ENCODE data around the gene AKT1S1.

The AKT1S1 gene

DNA sequence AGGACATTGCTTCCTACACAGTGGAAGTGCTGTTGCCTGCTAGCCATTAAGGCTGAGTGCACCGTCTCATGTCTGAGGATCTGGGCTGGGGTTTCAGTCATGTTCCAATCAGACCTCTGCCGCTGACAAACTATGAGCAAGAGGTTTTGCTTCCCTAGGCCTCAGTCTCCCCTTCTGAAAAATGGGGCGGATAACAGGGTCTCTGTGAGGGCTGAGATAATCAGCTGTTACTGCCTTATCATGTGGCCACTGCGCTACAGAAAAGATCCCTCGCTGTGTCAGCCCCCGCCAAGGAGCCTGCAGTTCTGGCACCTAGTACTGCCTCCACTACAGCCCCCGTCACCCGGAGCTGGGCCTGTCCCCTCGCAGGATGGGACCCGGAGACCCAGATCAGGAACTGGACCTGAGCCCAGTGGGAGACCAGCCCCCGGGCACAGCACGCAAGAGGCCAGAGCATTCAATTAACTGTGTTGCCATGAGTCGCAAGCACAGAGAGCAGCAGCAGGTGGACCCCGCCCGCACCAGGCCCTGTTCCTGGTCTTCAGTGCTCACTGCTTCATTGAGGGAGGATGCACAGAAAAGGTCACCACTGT, 6.8 kb downstream of the AKT1S1 start:
- no peak for DNase-seq
- no peaks in the 10 kb centered on the region for H3K9me3 Mint-ChIP-seq
- H3K4me1 Mint-ChIP-seq: peaks cover 48% of the 10 kb centered on the region
- no peaks in the 10 kb centered on the region for H3K27me3 Mint-ChIP-seq (ENCODE audit: low read depth, poor library complexity)
- no peak overlapping the region for H3K4me3 Mint-ChIP-seq
- peaks cover 11% of the 10 kb centered on the region for H3K36me3 Mint-ChIP-seq (ENCODE audit: low read depth)
- H3K27ac Mint-ChIP-seq: peak overlapping the region; percentile 96
- TF ChIP-seq, protein P1, sequence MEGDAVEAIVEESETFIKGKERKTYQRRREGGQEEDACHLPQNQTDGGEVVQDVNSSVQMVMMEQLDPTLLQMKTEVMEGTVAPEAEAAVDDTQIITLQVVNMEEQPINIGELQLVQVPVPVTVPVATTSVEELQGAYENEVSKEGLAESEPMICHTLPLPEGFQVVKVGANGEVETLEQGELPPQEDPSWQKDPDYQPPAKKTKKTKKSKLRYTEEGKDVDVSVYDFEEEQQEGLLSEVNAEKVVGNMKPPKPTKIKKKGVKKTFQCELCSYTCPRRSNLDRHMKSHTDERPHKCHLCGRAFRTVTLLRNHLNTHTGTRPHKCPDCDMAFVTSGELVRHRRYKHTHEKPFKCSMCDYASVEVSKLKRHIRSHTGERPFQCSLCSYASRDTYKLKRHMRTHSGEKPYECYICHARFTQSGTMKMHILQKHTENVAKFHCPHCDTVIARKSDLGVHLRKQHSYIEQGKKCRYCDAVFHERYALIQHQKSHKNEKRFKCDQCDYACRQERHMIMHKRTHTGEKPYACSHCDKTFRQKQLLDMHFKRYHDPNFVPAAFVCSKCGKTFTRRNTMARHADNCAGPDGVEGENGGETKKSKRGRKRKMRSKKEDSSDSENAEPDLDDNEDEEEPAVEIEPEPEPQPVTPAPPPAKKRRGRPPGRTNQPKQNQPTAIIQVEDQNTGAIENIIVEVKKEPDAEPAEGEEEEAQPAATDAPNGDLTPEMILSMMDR (IDR thresholded peaks at IDR 0.05): no peak

GRCh38 chr19:49869484-49870308, 7.5 kb downstream of the AKT1S1 start:
- no peak overlapping the region for H3K4me3 Mint-ChIP-seq
- no peaks in the 10 kb centered on the region for H3K9me3 Mint-ChIP-seq
- peaks cover 18% of the 10 kb centered on the region for H3K36me3 Mint-ChIP-seq (ENCODE audit: low read depth)
- peak overlapping the region; percentile 96 for H3K27ac Mint-ChIP-seq
- no peaks in the 10 kb centered on the region for H3K27me3 Mint-ChIP-seq (ENCODE audit: low read depth, poor library complexity)
- peak; percentile 95 for DNase-seq
- TF ChIP-seq, protein P1 (IDR thresholded peaks at IDR 0.05): no peak
- peaks cover 48% of the 10 kb centered on the region for H3K4me1 Mint-ChIP-seq

DNA sequence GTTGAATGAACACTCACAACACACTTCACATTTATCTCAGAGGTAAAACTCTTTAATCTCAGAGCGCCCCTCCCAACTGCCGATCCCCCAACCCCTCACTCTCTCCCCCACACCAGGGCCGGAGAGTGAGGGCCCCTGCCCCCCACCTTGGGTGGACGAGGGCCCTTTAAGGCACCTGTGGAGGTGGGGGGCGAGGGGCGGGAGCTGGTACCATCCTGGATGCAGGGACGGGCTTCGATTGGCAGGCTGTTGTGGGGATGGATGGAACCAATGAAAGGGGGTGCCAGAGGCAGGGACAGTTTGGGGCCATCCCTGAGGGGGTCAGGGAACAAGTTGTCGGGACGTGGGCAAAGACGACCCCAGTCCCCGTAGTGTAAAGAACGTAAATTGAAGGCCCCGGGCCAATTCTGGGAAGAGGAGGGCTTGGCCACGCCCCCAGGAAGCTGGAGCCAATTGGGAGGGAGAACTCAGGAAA, 8.1 kb downstream of the AKT1S1 start:
- Mint-ChIP-seq H3K9me3 (no peaks in the 10 kb centered on the region), H3K27me3 (ENCODE audit: low read depth, poor library complexity) (no peaks in the 10 kb centered on the region), H3K4me3 (no peak overlapping the region), H3K27ac (no peak overlapping the region), H3K4me1 (peaks cover 49% of the 10 kb centered on the region), H3K36me3 (ENCODE audit: low read depth) (peaks cover 24% of the 10 kb centered on the region)
- TF ChIP-seq, protein P1 (IDR thresholded peaks at IDR 0.05): no peak
- peak; percentile 91 for DNase-seq

- H3K4me1 Mint-ChIP-seq: peaks cover 57% of the 10 kb centered on the region
- no peak within 1 kb of the TSS for H3K4me3 Mint-ChIP-seq
- H3K9me3 Mint-ChIP-seq: no peaks in the 10 kb centered on the region
- peak; percentile 91 for DNase-seq
- TF ChIP-seq, protein P1 (IDR thresholded peaks at IDR 0.05): no peak
- H3K27me3 Mint-ChIP-seq (ENCODE audit: low read depth, poor library complexity): no peaks in the 10 kb centered on the region
- peaks cover 34% of the 10 kb centered on the region for H3K36me3 Mint-ChIP-seq (ENCODE audit: low read depth)
- peak within 1 kb of the TSS; percentile 98 for H3K27ac Mint-ChIP-seq
These were observed 10.0 kb downstream of the AKT1S1 start, which contains the start of gene PNKP for GRCh38 chr19:49866933-49867782. Gene PNKP, minus strand, starts transcription at chr19:49867576. Its CDS starts 372 bp downstream, at chr19:49867204.

GRCh38 chr19:49864890-49865289, 12.3 kb downstream of the AKT1S1 start:
- no peak for DNase-seq
- no peak overlapping the region for H3K27ac Mint-ChIP-seq
- TF ChIP-seq, protein P1 (IDR thresholded peaks at IDR 0.05): no peak
- H3K27me3 Mint-ChIP-seq (ENCODE audit: low read depth, poor library complexity): no peaks in the 10 kb centered on the region
- peaks cover 28% of the 10 kb centered on the region for H3K36me3 Mint-ChIP-seq (ENCODE audit: low read depth)
- H3K4me3 Mint-ChIP-seq: no peak overlapping the region
- H3K9me3 Mint-ChIP-seq: no peaks in the 10 kb centered on the region
- H3K4me1 Mint-ChIP-seq: peaks cover 52% of the 10 kb centered on the region
